ENCODE measurements around the gene SETBP1. TPM values are rescaled to one million over a fixed set of nuclear protein-coding genes. Genes with fewer than 3 reads are reported as not detected.

Gene SETBP1
- total RNA-seq, 1 experiment from 2014 or later, result 0.23 TPM

DNA sequence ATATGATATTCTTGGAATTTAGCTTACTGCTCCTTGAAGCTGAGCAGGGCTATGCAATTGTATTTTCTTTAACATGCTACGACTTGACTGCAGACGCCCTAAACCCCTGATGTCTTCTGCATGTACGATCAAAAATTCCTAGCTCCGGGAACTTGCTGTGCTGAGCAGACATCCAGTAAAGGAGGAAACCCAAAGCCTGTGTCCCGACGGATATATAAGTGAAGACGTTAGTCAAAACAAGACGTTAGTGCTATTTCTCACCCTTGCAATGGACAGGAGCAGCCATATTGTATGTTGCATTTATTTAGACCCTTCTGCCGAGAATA, 51.5 kb downstream of the SETBP1 start:
- ATAC-seq, result no peak
- intact Hi-C loops (cut with micrococcal nuclease; ENCODE audit: unreplicated experiment), result no loop called here
- CTCF ChIA-PET, result no interaction called here

DNA sequence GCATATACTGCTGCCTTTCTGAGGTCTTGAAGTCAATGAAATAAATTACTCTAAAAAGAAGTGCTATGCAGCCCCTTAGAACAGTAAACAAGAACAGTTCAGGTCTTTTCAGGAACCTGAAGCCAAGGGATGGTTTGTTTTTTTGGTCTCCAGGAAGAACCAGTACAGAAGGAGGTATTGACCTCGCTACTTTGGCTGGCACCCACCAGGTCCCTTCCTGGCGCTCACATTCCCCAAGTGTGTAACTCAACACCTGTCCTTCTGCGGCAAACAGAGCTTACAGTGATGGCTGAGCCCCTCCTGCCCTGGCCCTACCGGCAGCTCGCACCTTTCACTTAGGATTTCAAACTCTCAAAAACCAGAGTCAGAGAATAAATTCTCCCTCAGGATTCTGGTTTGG, 51.9 kb downstream of the SETBP1 start:
- ATAC-seq (no peak), DNase-seq (ENCODE audit: low read depth, low spot score) (no peak)
- intact Hi-C loops (cut with micrococcal nuclease; ENCODE audit: unreplicated experiment), result no loop called here
- no peaks in the 10 kb centered on the region for H3K27me3 ChIP-seq (ENCODE audit: control insufficient read depth, insufficient read depth, low read length)
- TF ChIP-seq TCF7L2 (IDR thresholded peaks at IDR 0.05; ENCODE audit: low read depth, low read length) (no peak), SIN3A (IDR thresholded peaks at IDR 0.05; ENCODE audit: borderline replicate concordance, insufficient read depth, low read depth, low read length) (no peak), POLR2AphosphoS5 (IDR thresholded peaks at IDR 0.05; ENCODE audit: low read depth, low read length) (no peak)
- TF ChIP-seq, protein P1, sequence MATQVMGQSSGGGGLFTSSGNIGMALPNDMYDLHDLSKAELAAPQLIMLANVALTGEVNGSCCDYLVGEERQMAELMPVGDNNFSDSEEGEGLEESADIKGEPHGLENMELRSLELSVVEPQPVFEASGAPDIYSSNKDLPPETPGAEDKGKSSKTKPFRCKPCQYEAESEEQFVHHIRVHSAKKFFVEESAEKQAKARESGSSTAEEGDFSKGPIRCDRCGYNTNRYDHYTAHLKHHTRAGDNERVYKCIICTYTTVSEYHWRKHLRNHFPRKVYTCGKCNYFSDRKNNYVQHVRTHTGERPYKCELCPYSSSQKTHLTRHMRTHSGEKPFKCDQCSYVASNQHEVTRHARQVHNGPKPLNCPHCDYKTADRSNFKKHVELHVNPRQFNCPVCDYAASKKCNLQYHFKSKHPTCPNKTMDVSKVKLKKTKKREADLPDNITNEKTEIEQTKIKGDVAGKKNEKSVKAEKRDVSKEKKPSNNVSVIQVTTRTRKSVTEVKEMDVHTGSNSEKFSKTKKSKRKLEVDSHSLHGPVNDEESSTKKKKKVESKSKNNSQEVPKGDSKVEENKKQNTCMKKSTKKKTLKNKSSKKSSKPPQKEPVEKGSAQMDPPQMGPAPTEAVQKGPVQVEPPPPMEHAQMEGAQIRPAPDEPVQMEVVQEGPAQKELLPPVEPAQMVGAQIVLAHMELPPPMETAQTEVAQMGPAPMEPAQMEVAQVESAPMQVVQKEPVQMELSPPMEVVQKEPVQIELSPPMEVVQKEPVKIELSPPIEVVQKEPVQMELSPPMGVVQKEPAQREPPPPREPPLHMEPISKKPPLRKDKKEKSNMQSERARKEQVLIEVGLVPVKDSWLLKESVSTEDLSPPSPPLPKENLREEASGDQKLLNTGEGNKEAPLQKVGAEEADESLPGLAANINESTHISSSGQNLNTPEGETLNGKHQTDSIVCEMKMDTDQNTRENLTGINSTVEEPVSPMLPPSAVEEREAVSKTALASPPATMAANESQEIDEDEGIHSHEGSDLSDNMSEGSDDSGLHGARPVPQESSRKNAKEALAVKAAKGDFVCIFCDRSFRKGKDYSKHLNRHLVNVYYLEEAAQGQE (IDR thresholded peaks at IDR 0.05; ENCODE audit: insufficient read depth in 1 of 2, low read depth in 2 of 2, low read length in 1 of 2), result no peak
- TF ChIP-seq, protein P2, sequence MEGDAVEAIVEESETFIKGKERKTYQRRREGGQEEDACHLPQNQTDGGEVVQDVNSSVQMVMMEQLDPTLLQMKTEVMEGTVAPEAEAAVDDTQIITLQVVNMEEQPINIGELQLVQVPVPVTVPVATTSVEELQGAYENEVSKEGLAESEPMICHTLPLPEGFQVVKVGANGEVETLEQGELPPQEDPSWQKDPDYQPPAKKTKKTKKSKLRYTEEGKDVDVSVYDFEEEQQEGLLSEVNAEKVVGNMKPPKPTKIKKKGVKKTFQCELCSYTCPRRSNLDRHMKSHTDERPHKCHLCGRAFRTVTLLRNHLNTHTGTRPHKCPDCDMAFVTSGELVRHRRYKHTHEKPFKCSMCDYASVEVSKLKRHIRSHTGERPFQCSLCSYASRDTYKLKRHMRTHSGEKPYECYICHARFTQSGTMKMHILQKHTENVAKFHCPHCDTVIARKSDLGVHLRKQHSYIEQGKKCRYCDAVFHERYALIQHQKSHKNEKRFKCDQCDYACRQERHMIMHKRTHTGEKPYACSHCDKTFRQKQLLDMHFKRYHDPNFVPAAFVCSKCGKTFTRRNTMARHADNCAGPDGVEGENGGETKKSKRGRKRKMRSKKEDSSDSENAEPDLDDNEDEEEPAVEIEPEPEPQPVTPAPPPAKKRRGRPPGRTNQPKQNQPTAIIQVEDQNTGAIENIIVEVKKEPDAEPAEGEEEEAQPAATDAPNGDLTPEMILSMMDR (IDR thresholded peaks at IDR 0.05), result no peak
- BruUV-seq (replicated peaks), result no TSS peak
- ChIA-PET CTCF (no interaction called here), POLR2A (no interaction called here)
- in situ Hi-C loops (cut with HindIII; ENCODE audit: low pct_unique_long_range_greater_than_20kb, low sequenced_read_pairs), result no loop called here
- H3K4me3 ChIP-seq (ENCODE audit: low read depth in 2 of 2, low read length in 2 of 2), result no peak overlapping the region
- H3K27ac ChIP-seq (ENCODE audit: low read length), result no peak overlapping the region
- H3K9me3 ChIP-seq (ENCODE audit: control insufficient read depth, insufficient read depth, low read depth, low read length), result no peaks in the 10 kb centered on the region
- no peaks in the 10 kb centered on the region for H3K36me3 ChIP-seq (ENCODE audit: control insufficient read depth, insufficient read depth, low read length)
- no peaks in the 10 kb centered on the region for H3K4me1 ChIP-seq (ENCODE audit: control insufficient read depth, insufficient read depth, low read length)

More for the DNA sequence above, 51.5 kb downstream of the SETBP1 start:
- TF ChIP-seq TCF7L2 (IDR thresholded peaks at IDR 0.05; ENCODE audit: low read depth, low read length) (no peak), POLR2AphosphoS5 (IDR thresholded peaks at IDR 0.05; ENCODE audit: low read depth, low read length) (no peak), SIN3A (IDR thresholded peaks at IDR 0.05; ENCODE audit: borderline replicate concordance, insufficient read depth, low read depth, low read length) (no peak)
- TF ChIP-seq, protein P2 (IDR thresholded peaks at IDR 0.05), result no peak
- TF ChIP-seq, protein P1 (IDR thresholded peaks at IDR 0.05; ENCODE audit: insufficient read depth in 1 of 2, low read depth in 2 of 2, low read length in 1 of 2), result no peak
- in situ Hi-C loops (cut with HindIII; ENCODE audit: low pct_unique_long_range_greater_than_20kb, low sequenced_read_pairs), result no loop called here
- no TSS peak for BruUV-seq (replicated peaks)
- no peaks in the 10 kb centered on the region for H3K4me1 ChIP-seq (ENCODE audit: control insufficient read depth, insufficient read depth, low read length)
- no peak overlapping the region for H3K27ac ChIP-seq (ENCODE audit: low read length)
- no peaks in the 10 kb centered on the region for H3K9me3 ChIP-seq (ENCODE audit: control insufficient read depth, insufficient read depth, low read depth, low read length)
- H3K27me3 ChIP-seq (ENCODE audit: control insufficient read depth, insufficient read depth, low read length), result no peaks in the 10 kb centered on the region
- DNase-seq (ENCODE audit: low read depth, low spot score), result no peak
- H3K4me3 ChIP-seq (ENCODE audit: low read depth in 2 of 2, low read length in 2 of 2), result no peak overlapping the region
- POLR2A ChIA-PET, result no interaction called here
- no peaks in the 10 kb centered on the region for H3K36me3 ChIP-seq (ENCODE audit: control insufficient read depth, insufficient read depth, low read length)
